HCEC 1CT (cell line): ENCODE data around the gene FDXACB1.

Experiments used
- DNase-seq: peaks from one replicate; pipeline ENCODE4 v3.0.0-alpha.2; 2017

FDXACB1 gene

GRCh38 chr11:111878849-111879636 lies at the start of gene FDXACB1, which contains the start of gene CFAP68:
TSS of gene FDXACB1 (minus strand) at chr11:111879165. CDS start at chr11:111879132, 33 bp downstream.
TSS of gene CFAP68 (plus strand) at chr11:111879541. CDS start at chr11:111879561, 20 bp downstream.
- peak; percentile 96 for DNase-seq

- peak; percentile 95 for DNase-seq
Measured at GRCh38 chr11:111926505-111927391, 47.8 kb upstream of the FDXACB1 start.

GRCh38 chr11:111925953-111926352 lies 47.0 kb upstream of the FDXACB1 start:
- DNase-seq: no peak

GRCh38 chr11:111923951-111924350 lies 45.0 kb upstream of the FDXACB1 start:
- DNase-seq: no peak

GRCh38 chr11:111923351-111923788 lies 44.4 kb upstream of the FDXACB1 start:
- no peak for DNase-seq

- DNase-seq: peak; percentile 78
Measured at GRCh38 chr11:111922803-111923202, 43.8 kb upstream of the FDXACB1 start.

- no peak for DNase-seq
Measured at GRCh38 chr11:111921541-111922230, 42.7 kb upstream of the FDXACB1 start.

GRCh38 chr11:111920908-111921307 lies 41.9 kb upstream of the FDXACB1 start:
- no peak for DNase-seq

- no peak for DNase-seq
Measured at GRCh38 chr11:111918390-111919256, 39.7 kb upstream of the FDXACB1 start, which contains the start of gene C11orf52. TSS of gene C11orf52 (plus strand) at chr11:111918913. CDS start at chr11:111918973, 60 bp downstream.

GRCh38 chr11:111917788-111918187 lies 38.8 kb upstream of the FDXACB1 start:
- no peak for DNase-seq

- no peak for DNase-seq
Measured at GRCh38 chr11:111917312-111917711, 38.3 kb upstream of the FDXACB1 start.

- no peak for DNase-seq
Measured at GRCh38 chr11:111916768-111917167, 37.8 kb upstream of the FDXACB1 start.

- DNase-seq: peak; percentile 36
Measured at GRCh38 chr11:111913997-111914396, 35.0 kb upstream of the FDXACB1 start.

- DNase-seq: no peak
Measured at GRCh38 chr11:111913031-111913861, 34.3 kb upstream of the FDXACB1 start.

- DNase-seq: no peak
Measured at GRCh38 chr11:111912535-111912934, 33.6 kb upstream of the FDXACB1 start, which contains the start of gene HSPB2. TSS of gene HSPB2 (plus strand) at chr11:111912734. CDS start at chr11:111912830, 96 bp downstream.

- DNase-seq: peak; percentile 48
Measured at GRCh38 chr11:111911563-111912401, 32.8 kb upstream of the FDXACB1 start, which contains the start of gene CRYAB. TSS of gene CRYAB (minus strand) at chr11:111911770. CDS start at chr11:111911724, 46 bp downstream.

- no peak for DNase-seq
Measured at GRCh38 chr11:111910676-111911562, 32.0 kb upstream of the FDXACB1 start.

GRCh38 chr11:111909378-111909777 lies 30.4 kb upstream of the FDXACB1 start:
- no peak for DNase-seq
